ENCODE data around the gene LRCH4.

DNA sequence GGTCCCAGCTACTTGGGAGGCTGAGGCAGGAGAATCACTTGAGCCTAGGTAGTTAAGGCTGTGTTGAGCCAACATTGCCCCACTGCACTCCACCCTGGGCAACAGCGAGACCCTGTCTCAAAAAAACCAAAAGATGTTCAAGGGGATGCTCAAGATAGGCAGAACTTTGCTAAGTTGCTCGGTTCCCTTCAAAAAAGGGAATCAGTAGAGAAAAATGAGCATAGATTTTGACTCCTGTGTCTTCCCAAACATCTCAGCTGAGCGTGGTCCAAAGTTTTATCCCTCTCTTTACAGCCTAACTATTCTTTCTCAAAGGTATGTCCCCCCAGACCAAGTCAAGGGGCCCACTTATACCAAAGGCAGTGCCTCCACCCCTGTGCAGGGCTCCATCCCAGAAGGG, 32.9 kb downstream of the LRCH4 start:
- TF ChIP-seq, protein P1, sequence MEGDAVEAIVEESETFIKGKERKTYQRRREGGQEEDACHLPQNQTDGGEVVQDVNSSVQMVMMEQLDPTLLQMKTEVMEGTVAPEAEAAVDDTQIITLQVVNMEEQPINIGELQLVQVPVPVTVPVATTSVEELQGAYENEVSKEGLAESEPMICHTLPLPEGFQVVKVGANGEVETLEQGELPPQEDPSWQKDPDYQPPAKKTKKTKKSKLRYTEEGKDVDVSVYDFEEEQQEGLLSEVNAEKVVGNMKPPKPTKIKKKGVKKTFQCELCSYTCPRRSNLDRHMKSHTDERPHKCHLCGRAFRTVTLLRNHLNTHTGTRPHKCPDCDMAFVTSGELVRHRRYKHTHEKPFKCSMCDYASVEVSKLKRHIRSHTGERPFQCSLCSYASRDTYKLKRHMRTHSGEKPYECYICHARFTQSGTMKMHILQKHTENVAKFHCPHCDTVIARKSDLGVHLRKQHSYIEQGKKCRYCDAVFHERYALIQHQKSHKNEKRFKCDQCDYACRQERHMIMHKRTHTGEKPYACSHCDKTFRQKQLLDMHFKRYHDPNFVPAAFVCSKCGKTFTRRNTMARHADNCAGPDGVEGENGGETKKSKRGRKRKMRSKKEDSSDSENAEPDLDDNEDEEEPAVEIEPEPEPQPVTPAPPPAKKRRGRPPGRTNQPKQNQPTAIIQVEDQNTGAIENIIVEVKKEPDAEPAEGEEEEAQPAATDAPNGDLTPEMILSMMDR (IDR thresholded peaks at IDR 0.05), result no peak
- no peak for TF ChIP-seq POLR2A (IDR thresholded peaks at IDR 0.05)

Measured in upper lobe of left lung (tissue), 4 donors.